ENCODE results near the gene ARG2.
A peak's percentile ranks its signal among the peaks of the same experiment; 100 is the strongest.

The ARG2 gene

GRCh38 chr14:67619446-67620216 is at the start of gene ARG2:
ARG2 (plus strand) TSS chr14:67619920; CDS start chr14:67619978, 58 bp downstream.
- DNase-seq, result peak; percentile 99

- DNase-seq, result no peak
Measured at GRCh38 chr14:67570453-67570852, 49.3 kb upstream of the ARG2 start.

- DNase-seq, result peak; percentile 79
Measured at GRCh38 chr14:67571275-67571990, 48.3 kb upstream of the ARG2 start.

GRCh38 chr14:67571991-67572323 is 47.8 kb upstream of the ARG2 start:
- DNase-seq, result no peak

GRCh38 chr14:67572608-67573007 is 47.1 kb upstream of the ARG2 start:
- no peak for DNase-seq

- no peak for DNase-seq
Measured at GRCh38 chr14:67573228-67574010, 46.3 kb upstream of the ARG2 start.

- DNase-seq, result no peak
Measured at GRCh38 chr14:67574156-67574555, 45.6 kb upstream of the ARG2 start.

- no peak for DNase-seq
Measured at GRCh38 chr14:67574806-67575205, 44.9 kb upstream of the ARG2 start.

GRCh38 chr14:67575684-67576083 is 44.0 kb upstream of the ARG2 start:
- DNase-seq, result no peak

GRCh38 chr14:67576216-67576955 is 43.3 kb upstream of the ARG2 start:
- DNase-seq, result no peak

- no peak for DNase-seq
Measured at GRCh38 chr14:67577181-67577808, 42.4 kb upstream of the ARG2 start.

GRCh38 chr14:67577909-67578749 is 41.6 kb upstream of the ARG2 start:
- DNase-seq, result no peak

GRCh38 chr14:67579040-67579439 is 40.7 kb upstream of the ARG2 start:
- no peak for DNase-seq

- no peak for DNase-seq
Measured at GRCh38 chr14:67579636-67580035, 40.1 kb upstream of the ARG2 start.

- no peak for DNase-seq
Measured at GRCh38 chr14:67580336-67581171, 39.2 kb upstream of the ARG2 start.

GRCh38 chr14:67581643-67582042 is 38.1 kb upstream of the ARG2 start:
- DNase-seq, result no peak

- DNase-seq, result no peak
Measured at GRCh38 chr14:67582061-67582460, 37.7 kb upstream of the ARG2 start.

- DNase-seq, result peak; percentile 42
Measured at GRCh38 chr14:67583711-67584644, 35.7 kb upstream of the ARG2 start.

GRCh38 chr14:67584978-67585377 is 34.7 kb upstream of the ARG2 start:
- no peak for DNase-seq
